Natural killer cell (primary cell): ENCODE data around the gene WNK2. TPM values are rescaled to one million over a fixed set of nuclear protein-coding genes. Genes with fewer than 3 reads are reported as not detected.

Source experiments
- ATAC-seq, 3 donors: fragments of 150-1000 bp in 2 of 3; fragments of 200-7000 bp in 1 of 3; cut with Tn5 transposase; 1 replicate in 1 of 3; 2 replicates in 2 of 3; pipeline ENCODE4 v1.10.0; 2021; ENCODE audit warnings: mild to moderate bottlenecking in 2 of 3, moderate library complexity in 2 of 3
- DNase-seq, 2 donors: peaks; one replicate each; pipeline versions ENCODE4 v3.0.0 to v3.0.0-alpha.2; 2013 to 2021; ENCODE audit warnings: mixed read lengths in 1 of 2
- H3K27ac ChIP-seq: one replicate; pipeline ENCODE4 v1.5.1; 2013; ENCODE audit warnings: mild to moderate bottlenecking, low read length
- H3K27me3 ChIP-seq: one replicate; pipeline ENCODE4 v1.6.1; 2013; ENCODE audit warnings: low read length; ENCODE audit not compliant: control insufficient read depth, insufficient read depth
- H3K36me3 ChIP-seq: one replicate; pipeline ENCODE4 v1.6.1; 2013; ENCODE audit warnings: low read length; ENCODE audit not compliant: control insufficient read depth, insufficient read depth
- H3K4me1 ChIP-seq: one replicate; pipeline ENCODE4 v1.6.1; 2013; ENCODE audit warnings: low read length; ENCODE audit not compliant: control insufficient read depth, insufficient read depth
- H3K4me3 ChIP-seq: one replicate; pipeline ENCODE4 v1.5.1; 2013; ENCODE audit warnings: low read length
- H3K9me3 ChIP-seq: one replicate; pipeline ENCODE4 v1.6.1; 2013; ENCODE audit warnings: low read length; ENCODE audit not compliant: control insufficient read depth, insufficient read depth
- H3K27ac Mint-ChIP-seq, 2 donors: one replicate each; pipeline ENCODE4 v1.8.0; 2022; ENCODE audit warnings: mild to moderate bottlenecking in 2 of 2, mixed read lengths in 2 of 2, moderate library complexity in 1 of 2
- H3K27me3 Mint-ChIP-seq, 2 donors: one replicate each; pipeline ENCODE4 v1.8.0; 2022; ENCODE audit warnings: low read depth in 2 of 2, mixed read lengths in 2 of 2
- H3K36me3 Mint-ChIP-seq: one replicate; pipeline ENCODE4 v1.8.0; 2022; ENCODE audit warnings: mixed read lengths
- H3K4me1 Mint-ChIP-seq, 2 donors: one replicate each; pipeline ENCODE4 v1.8.0; 2022; ENCODE audit warnings: mixed read lengths in 2 of 2
- H3K4me3 Mint-ChIP-seq: one replicate; pipeline ENCODE4 v1.8.0; 2022; ENCODE audit warnings: mild to moderate bottlenecking, moderate library complexity, mixed read lengths
- H3K9me3 Mint-ChIP-seq, 2 donors: one replicate each; pipeline ENCODE4 v1.8.0; 2022; ENCODE audit warnings: mixed read lengths in 2 of 2
- CTCF ChIP-seq: fragments of 200-600 bp; IDR thresholded peaks from one replicate; pipeline ENCODE4 v1.8.0; 2022; ENCODE audit warnings: antibody characterized with exemption
- WGBS: methylation state at CpG from one replicate; pipeline ENCODE4 v1.1.7; 2013; ENCODE audit warnings: missing lambda C conversion rate; ENCODE audit not compliant: insufficient coverage; 5-methylcytosine and 5-hydroxymethylcytosine counted together
- intact Hi-C: fragments of 100-400 bp; cut with micrococcal nuclease; formaldehyde crosslinking; loops from one replicate; pipeline ENCODE4 v1.14.2; 2022
- total RNA-seq, 4 donors: library from RNA; stranded (reverse); fragments of 120-200 nt in 1 of 4; gene quantifications; one replicate each; pipeline versions ENCODE4 v1.2.3 to v1.2.4, GENCODE V29; 2013 to 2022

WNK2 gene
- total RNA-seq, 3 donors from 2014 or later (not counting 1 experiment from before 2014, with no cell fraction given), result 0.25 TPM; not detected in 2

GRCh38 chr9:93212409-93212808 is 28.5 kb downstream of the WNK2 start:
- Histone ChIP-seq H3K4me3 (no peak overlapping the region), H3K4me1 (no peaks in the 10 kb centered on the region), H3K36me3 (no peaks in the 10 kb centered on the region), H3K27me3 (no peaks in the 10 kb centered on the region), H3K9me3 (peaks cover 4% of the 10 kb centered on the region), H3K27ac (no peak overlapping the region)
- H3K4me3 Mint-ChIP-seq, result no peak overlapping the region
- H3K36me3 Mint-ChIP-seq, result peaks cover 8% of the 10 kb centered on the region
- peaks cover 4 to 6% of the 10 kb centered on the region in 2 donors for H3K9me3 Mint-ChIP-seq
- H3K4me1 Mint-ChIP-seq, result no peaks in the 10 kb centered on the region
- ATAC-seq (no peak), DNase-seq (no peak)
- intact Hi-C loops, result no loop called here
- 84% methylated on average over 5 of the region's 5 CpGs for WGBS
- TF ChIP-seq CTCF, result no peak
- no peak overlapping the region for H3K27ac Mint-ChIP-seq
- peaks cover 5 to 8% of the 10 kb centered on the region in 2 donors for H3K27me3 Mint-ChIP-seq

GRCh38 chr9:93216073-93216365 is 32.1 kb downstream of the WNK2 start:
- Histone ChIP-seq H3K27ac (no peak overlapping the region), H3K4me1 (no peaks in the 10 kb centered on the region), H3K36me3 (no peaks in the 10 kb centered on the region), H3K9me3 (peaks cover 4% of the 10 kb centered on the region), H3K4me3 (no peak overlapping the region), H3K27me3 (no peaks in the 10 kb centered on the region)
- H3K27me3 Mint-ChIP-seq, result peaks cover 5 to 8% of the 10 kb centered on the region in 2 donors
- no peak for DNase-seq
- no peak overlapping the region for H3K4me3 Mint-ChIP-seq
- no peaks in the 10 kb centered on the region for H3K4me1 Mint-ChIP-seq
- intact Hi-C loops, result no loop called here
- ATAC-seq, result no peak
- peaks cover 8% of the 10 kb centered on the region for H3K36me3 Mint-ChIP-seq
- peaks cover 0 to 6% of the 10 kb centered on the region in 2 donors for H3K9me3 Mint-ChIP-seq
- no peak overlapping the region for H3K27ac Mint-ChIP-seq
- WGBS, result 89% methylated on average over 1 of the region's 1 CpG
- TF ChIP-seq CTCF, result no peak

- DNase-seq (no peak), ATAC-seq (no peak)
- intact Hi-C loops, result no loop called here
- Histone ChIP-seq H3K4me1 (no peaks in the 10 kb centered on the region), H3K36me3 (no peaks in the 10 kb centered on the region), H3K27ac (no peak overlapping the region), H3K9me3 (peaks cover 4% of the 10 kb centered on the region), H3K4me3 (no peak overlapping the region), H3K27me3 (no peaks in the 10 kb centered on the region)
- Mint-ChIP-seq H3K27me3 (peaks cover 9 to 18% of the 10 kb centered on the region in 2 donors), H3K27ac (no peak overlapping the region), H3K9me3 (peaks cover 0 to 6% of the 10 kb centered on the region in 2 donors), H3K36me3 (peaks cover 8% of the 10 kb centered on the region), H3K4me3 (no peak overlapping the region), H3K4me1 (no peaks in the 10 kb centered on the region)
- TF ChIP-seq CTCF, result no peak
- WGBS, result 93% methylated on average over 3 of the region's 5 CpGs
These were observed 33.8 kb downstream of the WNK2 start for GRCh38 chr9:93217706-93218105.

- no peaks in the 10 kb centered on the region for H3K4me1 Mint-ChIP-seq
- intact Hi-C loops, result no loop called here
- 98% methylated on average over 6 of the region's 6 CpGs for WGBS
These were observed 34.2 kb downstream of the WNK2 start for GRCh38 chr9:93218161-93218560.

More at GRCh38 chr9:93218161-93218560, 34.2 kb downstream of the WNK2 start:
- Mint-ChIP-seq H3K9me3 (peaks cover 0 to 6% of the 10 kb centered on the region in 2 donors), H3K36me3 (peaks cover 8% of the 10 kb centered on the region), H3K4me3 (no peak overlapping the region), H3K27me3 (peaks cover 11 to 22% of the 10 kb centered on the region in 2 donors), H3K27ac (no peak overlapping the region)
- TF ChIP-seq CTCF, result no peak
- H3K27ac ChIP-seq, result no peak overlapping the region
- H3K4me1 ChIP-seq, result no peaks in the 10 kb centered on the region
- DNase-seq, result no peak
- no peaks in the 10 kb centered on the region for H3K27me3 ChIP-seq
- H3K9me3 ChIP-seq, result peaks cover 4% of the 10 kb centered on the region
- no peak overlapping the region for H3K4me3 ChIP-seq
- H3K36me3 ChIP-seq, result no peaks in the 10 kb centered on the region
- no peak for ATAC-seq
